Transverse colon (tissue), 4 donors: ENCODE results near the gene MYH9.

Experiments
- CTCF ChIP-seq, 5 experiments: fragments of 200-600 bp in 3 of 5; fragments of 450-650 bp in 2 of 5; sonication (generic) in 3 of 5; IDR thresholded peaks; 1 replicate in 2 of 5; 2 replicates in 3 of 5; pipeline ENCODE4 v1.5.1; 2016 to 2017; ENCODE audit warnings: antibody characterized with exemption in 5 of 5, inconsistent platforms in 3 of 5, mild to moderate bottlenecking in 2 of 5, moderate library complexity in 1 of 5
- EP300 ChIP-seq: sonication (generic); formaldehyde crosslinking; IDR thresholded peaks from one replicate; pipeline ENCODE4 v1.6.1; 2017; ENCODE audit warnings: antibody characterized with exemption, low read depth
- POLR2A ChIP-seq: fragments of 450-650 bp; IDR thresholded peaks from one replicate; pipeline ENCODE4 v1.6.1; 2016; ENCODE audit warnings: antibody characterized with exemption, mild to moderate bottlenecking, moderate library complexity
- POLR2AphosphoS5 ChIP-seq, 3 donors: sonication (generic); formaldehyde crosslinking; IDR thresholded peaks; one replicate each; pipeline ENCODE4 v1.6.1; 2016; ENCODE audit warnings: antibody characterized with exemption in 3 of 3

DNA sequence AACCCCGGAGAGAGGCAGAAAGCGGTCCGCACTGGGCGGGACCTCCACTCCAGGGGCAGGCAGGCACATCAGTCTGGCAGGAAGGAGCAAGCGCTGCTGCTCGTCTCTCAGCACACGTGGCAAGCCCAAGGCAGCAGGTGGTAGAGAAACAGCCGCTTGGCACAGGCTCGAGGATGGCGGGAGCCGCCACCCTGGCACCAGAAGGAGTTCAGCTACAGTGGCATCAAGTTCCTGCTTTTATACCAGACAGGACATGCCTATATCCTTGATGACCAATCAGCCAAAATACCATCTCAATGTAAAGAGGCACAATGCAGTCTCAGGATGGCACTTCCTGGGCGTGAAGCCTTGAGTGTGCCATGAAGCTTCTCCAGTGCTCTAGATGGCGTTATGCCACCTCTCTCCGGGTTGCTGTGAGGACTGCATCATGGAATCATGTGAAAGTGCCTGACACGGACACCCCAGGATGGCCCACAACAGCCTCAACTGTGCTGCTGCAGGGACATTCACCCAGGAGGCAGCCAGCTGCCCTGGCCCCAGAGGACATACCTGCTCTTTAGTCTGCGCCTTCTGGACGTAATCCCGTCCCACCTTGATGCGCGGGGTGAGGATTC is 70.0 kb downstream of the MYH9 start:
- TF ChIP-seq CTCF (IDR thresholded peaks at IDR 0.05) (no peak), POLR2AphosphoS5 (IDR thresholded peaks at IDR 0.05) (no peak), POLR2A (no peak), EP300 (no peak)
